ENCODE results near the gene PRRT1.

- no peak for TF ChIP-seq EZH2 (IDR thresholded peaks at IDR 0.05; ENCODE audit: low read length, unreplicated experiment)
- TF ChIP-seq CTCF (conservative IDR thresholded peaks at IDR 0.05; ENCODE audit: low read depth, low read length), result no peak
Measured at GRCh38 chr6:32189069-32189741, 37.5 kb upstream of the PRRT1 start.

Measured in PC-3 (cell line).